H1 (cell line): ENCODE data around the gene CKS1B.

Experiments
- CHD1 ChIP-seq: IDR thresholded peaks from 2 replicates; pipeline ENCODE4 v1.6.1; 2012; ENCODE audit warnings: low read depth, low read length, improper control_type of control experiment
- EP300 ChIP-seq, 2 experiments: IDR thresholded peaks; 1 replicate in 1 of 2; 2 replicates in 1 of 2; pipeline ENCODE4 v1.6.1; 2011 to 2012; ENCODE audit warnings: low read depth in 2 of 2, low read length in 2 of 2, mild to moderate bottlenecking in 2 of 2, borderline replicate concordance in 1 of 2, inconsistent platforms in 1 of 2, moderate library complexity in 1 of 2
- GTF2F1 ChIP-seq: IDR thresholded peaks from 2 replicates; pipeline ENCODE4 v1.6.1; 2012; ENCODE audit warnings: low read depth, low read length, improper control_type of control experiment, borderline replicate concordance
- KDM1A ChIP-seq: fragments of 200-600, 300-600 bp; sonication (generic); IDR thresholded peaks from 2 replicates; pipeline ENCODE4 v1.7.1; 2016; ENCODE audit warnings: mild to moderate bottlenecking, low read length, borderline replicate concordance
- POLR2A ChIP-seq, 2 experiments: IDR thresholded peaks; 1 replicate in 1 of 2; 2 replicates in 1 of 2; pipeline ENCODE4 v1.6.1; 2011; ENCODE audit warnings: low read depth in 2 of 2, low read length in 2 of 2, mild to moderate bottlenecking in 2 of 2; ENCODE audit errors: control extremely low read depth in 1 of 2
- POLR2AphosphoS5 ChIP-seq: IDR thresholded peaks from 2 replicates; pipeline ENCODE4 v1.6.1; 2011; ENCODE audit warnings: low read depth, low read length
- RBBP5 ChIP-seq: IDR thresholded peaks from 2 replicates; pipeline ENCODE4 v1.7.1; 2012; ENCODE audit warnings: low read depth, mild to moderate bottlenecking, inconsistent platforms, low read length, moderate library complexity, borderline replicate concordance
- RXRA ChIP-seq: IDR thresholded peaks from 2 replicates; pipeline ENCODE4 v1.6.1; 2011; ENCODE audit warnings: low read depth, mild to moderate bottlenecking, low read length, moderate library complexity; ENCODE audit not compliant: insufficient read depth
- SIN3A ChIP-seq, 2 experiments: IDR thresholded peaks in 1 of 2; conservative IDR thresholded peaks in 1 of 2; 2 replicates each; pipeline ENCODE4 v1.6.1; 2011 to 2012; ENCODE audit warnings: low read length in 2 of 2, improper control_type of control experiment in 1 of 2, low read depth in 1 of 2, mild to moderate bottlenecking in 1 of 2
- TAF1 ChIP-seq: IDR thresholded peaks from 2 replicates; pipeline ENCODE4 v1.6.1; 2011; ENCODE audit warnings: mild to moderate bottlenecking, low read depth, low read length
- TEAD4 ChIP-seq: IDR thresholded peaks from 2 replicates; pipeline ENCODE4 v1.6.1; 2012; ENCODE audit warnings: low read depth, low read length, inconsistent platforms, mixed read lengths
- ZNF274 ChIP-seq: IDR thresholded peaks from 2 replicates; pipeline ENCODE4 v1.7.0; 2012; ENCODE audit warnings: low read length, borderline replicate concordance; ENCODE audit errors: extremely low read depth
- TF ChIP-seq, protein P1 (sequence below), 3 experiments: IDR thresholded peaks; 1 replicate in 2 of 3; 2 replicates in 1 of 3; pipeline versions ENCODE4 v1.5.1 to v1.6.1; 2011; ENCODE audit warnings: low read length in 3 of 3, mild to moderate bottlenecking in 3 of 3, inconsistent platforms in 2 of 3, low read depth in 1 of 3, moderate library complexity in 1 of 3; ENCODE audit not compliant: insufficient read depth in 1 of 3; ENCODE audit errors: control extremely low read depth in 1 of 3
- TF ChIP-seq, protein P2 (sequence below): fragments of 300-600 bp; sonication (generic); IDR thresholded peaks from 2 replicates; pipeline ENCODE4 v1.7.1; 2012; ENCODE audit warnings: low read length, moderate library complexity, mild to moderate bottlenecking, inconsistent platforms; ENCODE audit not compliant: insufficient replicate concordance

DNA sequence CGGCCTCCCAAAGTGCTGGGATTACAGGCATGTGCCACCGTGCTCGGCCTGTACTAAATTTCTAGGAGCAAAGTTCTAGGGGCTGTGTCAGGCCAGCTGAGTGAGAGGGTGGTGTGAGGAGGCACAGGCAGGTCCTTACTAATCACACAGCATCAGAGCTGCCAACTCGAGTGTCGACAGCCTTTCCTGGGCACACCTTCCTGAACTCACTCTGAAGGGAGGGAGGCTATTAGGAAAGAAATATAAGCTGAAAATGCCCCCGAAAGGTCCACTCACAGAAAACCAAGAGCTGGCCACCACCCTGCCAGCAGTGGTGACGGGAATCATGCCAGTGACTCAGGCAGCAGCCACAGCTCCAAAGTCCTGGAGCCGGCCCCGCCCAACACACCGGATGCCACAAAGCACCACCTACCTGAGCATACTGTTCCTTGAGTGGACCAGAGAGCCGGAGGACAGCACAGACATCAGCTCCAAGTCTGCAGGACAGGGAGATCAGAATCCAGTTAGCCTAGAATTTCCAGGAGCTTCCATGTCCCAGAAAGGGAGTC, 42.5 kb upstream of the CKS1B start:
- no peak for TF ChIP-seq POLR2A (IDR thresholded peaks at IDR 0.05; ENCODE audit: control extremely low read depth in 1 of 2, low read depth in 2 of 2, low read length in 2 of 2)
- TF ChIP-seq EP300 (IDR thresholded peaks at IDR 0.05; ENCODE audit: borderline replicate concordance in 1 of 2, low read depth in 2 of 2, low read length in 2 of 2), result no peak
- TF ChIP-seq, protein P1, sequence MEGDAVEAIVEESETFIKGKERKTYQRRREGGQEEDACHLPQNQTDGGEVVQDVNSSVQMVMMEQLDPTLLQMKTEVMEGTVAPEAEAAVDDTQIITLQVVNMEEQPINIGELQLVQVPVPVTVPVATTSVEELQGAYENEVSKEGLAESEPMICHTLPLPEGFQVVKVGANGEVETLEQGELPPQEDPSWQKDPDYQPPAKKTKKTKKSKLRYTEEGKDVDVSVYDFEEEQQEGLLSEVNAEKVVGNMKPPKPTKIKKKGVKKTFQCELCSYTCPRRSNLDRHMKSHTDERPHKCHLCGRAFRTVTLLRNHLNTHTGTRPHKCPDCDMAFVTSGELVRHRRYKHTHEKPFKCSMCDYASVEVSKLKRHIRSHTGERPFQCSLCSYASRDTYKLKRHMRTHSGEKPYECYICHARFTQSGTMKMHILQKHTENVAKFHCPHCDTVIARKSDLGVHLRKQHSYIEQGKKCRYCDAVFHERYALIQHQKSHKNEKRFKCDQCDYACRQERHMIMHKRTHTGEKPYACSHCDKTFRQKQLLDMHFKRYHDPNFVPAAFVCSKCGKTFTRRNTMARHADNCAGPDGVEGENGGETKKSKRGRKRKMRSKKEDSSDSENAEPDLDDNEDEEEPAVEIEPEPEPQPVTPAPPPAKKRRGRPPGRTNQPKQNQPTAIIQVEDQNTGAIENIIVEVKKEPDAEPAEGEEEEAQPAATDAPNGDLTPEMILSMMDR (IDR thresholded peaks at IDR 0.05; ENCODE audit: control extremely low read depth in 1 of 3, insufficient read depth in 1 of 3, low read depth in 1 of 3, low read length in 3 of 3), result no peak
- no peak for TF ChIP-seq CHD1
- no peak for TF ChIP-seq POLR2AphosphoS5
- TF ChIP-seq, protein P2, sequence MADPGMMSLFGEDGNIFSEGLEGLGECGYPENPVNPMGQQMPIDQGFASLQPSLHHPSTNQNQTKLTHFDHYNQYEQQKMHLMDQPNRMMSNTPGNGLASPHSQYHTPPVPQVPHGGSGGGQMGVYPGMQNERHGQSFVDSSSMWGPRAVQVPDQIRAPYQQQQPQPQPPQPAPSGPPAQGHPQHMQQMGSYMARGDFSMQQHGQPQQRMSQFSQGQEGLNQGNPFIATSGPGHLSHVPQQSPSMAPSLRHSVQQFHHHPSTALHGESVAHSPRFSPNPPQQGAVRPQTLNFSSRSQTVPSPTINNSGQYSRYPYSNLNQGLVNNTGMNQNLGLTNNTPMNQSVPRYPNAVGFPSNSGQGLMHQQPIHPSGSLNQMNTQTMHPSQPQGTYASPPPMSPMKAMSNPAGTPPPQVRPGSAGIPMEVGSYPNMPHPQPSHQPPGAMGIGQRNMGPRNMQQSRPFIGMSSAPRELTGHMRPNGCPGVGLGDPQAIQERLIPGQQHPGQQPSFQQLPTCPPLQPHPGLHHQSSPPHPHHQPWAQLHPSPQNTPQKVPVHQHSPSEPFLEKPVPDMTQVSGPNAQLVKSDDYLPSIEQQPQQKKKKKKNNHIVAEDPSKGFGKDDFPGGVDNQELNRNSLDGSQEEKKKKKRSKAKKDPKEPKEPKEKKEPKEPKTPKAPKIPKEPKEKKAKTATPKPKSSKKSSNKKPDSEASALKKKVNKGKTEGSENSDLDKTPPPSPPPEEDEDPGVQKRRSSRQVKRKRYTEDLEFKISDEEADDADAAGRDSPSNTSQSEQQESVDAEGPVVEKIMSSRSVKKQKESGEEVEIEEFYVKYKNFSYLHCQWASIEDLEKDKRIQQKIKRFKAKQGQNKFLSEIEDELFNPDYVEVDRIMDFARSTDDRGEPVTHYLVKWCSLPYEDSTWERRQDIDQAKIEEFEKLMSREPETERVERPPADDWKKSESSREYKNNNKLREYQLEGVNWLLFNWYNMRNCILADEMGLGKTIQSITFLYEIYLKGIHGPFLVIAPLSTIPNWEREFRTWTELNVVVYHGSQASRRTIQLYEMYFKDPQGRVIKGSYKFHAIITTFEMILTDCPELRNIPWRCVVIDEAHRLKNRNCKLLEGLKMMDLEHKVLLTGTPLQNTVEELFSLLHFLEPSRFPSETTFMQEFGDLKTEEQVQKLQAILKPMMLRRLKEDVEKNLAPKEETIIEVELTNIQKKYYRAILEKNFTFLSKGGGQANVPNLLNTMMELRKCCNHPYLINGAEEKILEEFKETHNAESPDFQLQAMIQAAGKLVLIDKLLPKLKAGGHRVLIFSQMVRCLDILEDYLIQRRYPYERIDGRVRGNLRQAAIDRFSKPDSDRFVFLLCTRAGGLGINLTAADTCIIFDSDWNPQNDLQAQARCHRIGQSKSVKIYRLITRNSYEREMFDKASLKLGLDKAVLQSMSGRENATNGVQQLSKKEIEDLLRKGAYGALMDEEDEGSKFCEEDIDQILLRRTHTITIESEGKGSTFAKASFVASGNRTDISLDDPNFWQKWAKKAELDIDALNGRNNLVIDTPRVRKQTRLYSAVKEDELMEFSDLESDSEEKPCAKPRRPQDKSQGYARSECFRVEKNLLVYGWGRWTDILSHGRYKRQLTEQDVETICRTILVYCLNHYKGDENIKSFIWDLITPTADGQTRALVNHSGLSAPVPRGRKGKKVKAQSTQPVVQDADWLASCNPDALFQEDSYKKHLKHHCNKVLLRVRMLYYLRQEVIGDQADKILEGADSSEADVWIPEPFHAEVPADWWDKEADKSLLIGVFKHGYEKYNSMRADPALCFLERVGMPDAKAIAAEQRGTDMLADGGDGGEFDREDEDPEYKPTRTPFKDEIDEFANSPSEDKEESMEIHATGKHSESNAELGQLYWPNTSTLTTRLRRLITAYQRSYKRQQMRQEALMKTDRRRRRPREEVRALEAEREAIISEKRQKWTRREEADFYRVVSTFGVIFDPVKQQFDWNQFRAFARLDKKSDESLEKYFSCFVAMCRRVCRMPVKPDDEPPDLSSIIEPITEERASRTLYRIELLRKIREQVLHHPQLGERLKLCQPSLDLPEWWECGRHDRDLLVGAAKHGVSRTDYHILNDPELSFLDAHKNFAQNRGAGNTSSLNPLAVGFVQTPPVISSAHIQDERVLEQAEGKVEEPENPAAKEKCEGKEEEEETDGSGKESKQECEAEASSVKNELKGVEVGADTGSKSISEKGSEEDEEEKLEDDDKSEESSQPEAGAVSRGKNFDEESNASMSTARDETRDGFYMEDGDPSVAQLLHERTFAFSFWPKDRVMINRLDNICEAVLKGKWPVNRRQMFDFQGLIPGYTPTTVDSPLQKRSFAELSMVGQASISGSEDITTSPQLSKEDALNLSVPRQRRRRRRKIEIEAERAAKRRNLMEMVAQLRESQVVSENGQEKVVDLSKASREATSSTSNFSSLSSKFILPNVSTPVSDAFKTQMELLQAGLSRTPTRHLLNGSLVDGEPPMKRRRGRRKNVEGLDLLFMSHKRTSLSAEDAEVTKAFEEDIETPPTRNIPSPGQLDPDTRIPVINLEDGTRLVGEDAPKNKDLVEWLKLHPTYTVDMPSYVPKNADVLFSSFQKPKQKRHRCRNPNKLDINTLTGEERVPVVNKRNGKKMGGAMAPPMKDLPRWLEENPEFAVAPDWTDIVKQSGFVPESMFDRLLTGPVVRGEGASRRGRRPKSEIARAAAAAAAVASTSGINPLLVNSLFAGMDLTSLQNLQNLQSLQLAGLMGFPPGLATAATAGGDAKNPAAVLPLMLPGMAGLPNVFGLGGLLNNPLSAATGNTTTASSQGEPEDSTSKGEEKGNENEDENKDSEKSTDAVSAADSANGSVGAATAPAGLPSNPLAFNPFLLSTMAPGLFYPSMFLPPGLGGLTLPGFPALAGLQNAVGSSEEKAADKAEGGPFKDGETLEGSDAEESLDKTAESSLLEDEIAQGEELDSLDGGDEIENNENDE, result no peak
- no peak for TF ChIP-seq TAF1
- no peak for TF ChIP-seq GTF2F1
- no peak for TF ChIP-seq RBBP5
- TF ChIP-seq TEAD4, result no peak
- no peak for TF ChIP-seq SIN3A (conservative IDR thresholded peaks at IDR 0.05 in 1 of 2, IDR thresholded peaks at IDR 0.05 in 1 of 2; ENCODE audit: low read depth in 1 of 2, low read length in 2 of 2)
- no peak for TF ChIP-seq ZNF274
- TF ChIP-seq RXRA, result no peak
- no peak for TF ChIP-seq KDM1A
